HG03521 (cell line): ENCODE measurements around the gene MUC4.
"Not testable (repeated sequence)": the region's sequence is repeated elsewhere in the genome, so short reads cannot be mapped to it uniquely, and the experiment has no call there.

Source experiments
- ATAC-seq: cut with Tn5 transposase; IDR thresholded peaks from one replicate; pipeline ENCODE4 v1.9.1; 2021; ENCODE audit warnings: mild to moderate bottlenecking, moderate library complexity; ENCODE audit not compliant: unreplicated experiment

The MUC4 gene

DNA sequence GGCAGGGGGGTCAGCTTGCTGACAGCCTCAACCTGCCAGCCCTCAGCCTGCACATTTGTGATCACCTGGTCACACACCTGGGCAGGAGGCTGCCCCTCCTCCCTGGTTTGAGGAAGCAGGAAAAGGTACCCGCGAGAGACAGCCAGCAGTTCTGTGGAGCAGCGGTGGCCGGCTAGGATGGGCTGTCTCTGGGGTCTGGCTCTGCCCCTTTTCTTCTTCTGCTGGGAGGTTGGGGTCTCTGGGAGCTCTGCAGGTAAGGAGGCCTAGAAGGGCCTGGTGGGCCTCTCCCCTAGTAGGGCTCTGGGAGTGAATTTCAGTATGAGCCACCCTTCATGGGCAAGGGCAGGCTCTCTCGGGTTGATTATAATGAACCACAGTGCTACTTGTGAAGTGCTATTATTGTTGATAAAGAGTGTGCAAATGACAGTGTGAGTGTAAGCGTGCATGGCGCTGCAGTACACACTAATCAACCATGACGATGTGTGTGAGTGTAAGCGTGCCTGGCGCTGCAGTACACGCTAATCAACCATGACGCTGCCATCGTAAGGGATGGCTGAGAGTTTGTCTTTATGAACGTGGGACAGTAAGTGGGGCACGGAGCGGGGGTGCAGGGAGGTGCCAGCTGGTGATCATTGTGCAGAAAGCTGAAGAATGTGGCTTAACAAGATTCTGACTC, 90.8 kb downstream of the MUC4 start, which contains the start of gene MUC20:
TSS of gene MUC20 (plus strand) at position 148 of the 676 bp plus-strand sequence. CDS start at position 178, 30 bp downstream.
- ATAC-seq, result not testable (repeated sequence)

DNA sequence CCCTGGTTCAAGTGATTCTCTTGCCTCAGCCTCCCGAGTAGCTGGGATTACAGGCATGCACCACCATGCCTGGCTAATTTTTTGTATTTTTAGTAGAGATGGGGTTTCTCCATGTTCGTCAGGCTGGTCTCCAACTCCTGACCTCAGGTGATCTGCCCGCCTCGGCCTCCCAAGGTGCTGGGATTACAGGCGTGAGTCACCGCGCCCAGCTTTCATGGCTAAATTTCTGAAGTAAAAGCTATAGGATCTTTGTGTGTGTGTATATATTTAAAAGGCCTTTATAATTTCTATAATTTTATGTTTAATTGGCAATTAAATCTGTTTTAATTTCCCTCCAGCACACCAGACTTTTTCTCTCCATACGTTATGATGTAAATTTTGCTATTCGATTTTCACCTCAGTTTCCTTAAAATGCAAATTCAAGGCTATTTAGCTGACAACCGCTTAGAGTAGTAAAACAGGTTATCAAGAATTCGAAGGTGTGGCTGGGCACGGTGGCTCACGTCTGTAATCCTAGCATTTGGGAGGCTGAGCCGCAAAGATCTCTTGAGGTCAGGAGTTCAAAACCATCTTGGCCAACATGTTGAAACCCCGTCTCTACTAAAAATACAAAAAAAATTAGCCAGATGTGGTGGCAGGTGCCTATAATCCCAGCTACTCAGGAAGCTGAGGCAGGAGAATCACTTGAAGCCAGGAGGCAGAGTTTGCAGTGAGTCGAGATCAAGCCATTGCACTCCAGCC, 92.0 kb downstream of the MUC4 start:
- not testable (repeated sequence) for ATAC-seq

DNA sequence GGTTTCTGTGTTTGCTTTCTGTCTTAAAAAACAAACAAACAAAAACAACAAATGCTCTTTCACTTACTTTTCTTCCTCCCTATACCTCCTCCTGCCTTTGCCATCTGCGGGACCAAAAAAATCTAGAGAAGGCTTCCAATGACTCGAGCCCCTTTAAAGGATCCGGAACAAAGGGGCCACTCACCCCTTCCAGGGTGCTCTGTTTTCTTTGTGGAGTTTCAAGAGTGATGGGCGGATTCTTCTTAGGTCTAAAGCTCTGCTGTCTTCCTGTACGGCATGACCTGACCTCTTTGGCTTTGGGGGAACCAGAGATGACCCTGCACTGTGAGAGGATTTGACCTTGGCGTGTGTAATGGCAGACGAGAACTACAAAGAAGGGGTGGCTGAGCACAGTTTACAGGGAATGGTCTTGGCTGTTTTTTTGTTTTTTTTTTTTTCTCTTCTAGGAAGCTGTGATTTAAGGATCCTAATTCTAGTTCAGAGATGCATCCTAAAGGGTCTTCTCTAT, 93.2 kb downstream of the MUC4 start:
- ATAC-seq, result no peak

DNA sequence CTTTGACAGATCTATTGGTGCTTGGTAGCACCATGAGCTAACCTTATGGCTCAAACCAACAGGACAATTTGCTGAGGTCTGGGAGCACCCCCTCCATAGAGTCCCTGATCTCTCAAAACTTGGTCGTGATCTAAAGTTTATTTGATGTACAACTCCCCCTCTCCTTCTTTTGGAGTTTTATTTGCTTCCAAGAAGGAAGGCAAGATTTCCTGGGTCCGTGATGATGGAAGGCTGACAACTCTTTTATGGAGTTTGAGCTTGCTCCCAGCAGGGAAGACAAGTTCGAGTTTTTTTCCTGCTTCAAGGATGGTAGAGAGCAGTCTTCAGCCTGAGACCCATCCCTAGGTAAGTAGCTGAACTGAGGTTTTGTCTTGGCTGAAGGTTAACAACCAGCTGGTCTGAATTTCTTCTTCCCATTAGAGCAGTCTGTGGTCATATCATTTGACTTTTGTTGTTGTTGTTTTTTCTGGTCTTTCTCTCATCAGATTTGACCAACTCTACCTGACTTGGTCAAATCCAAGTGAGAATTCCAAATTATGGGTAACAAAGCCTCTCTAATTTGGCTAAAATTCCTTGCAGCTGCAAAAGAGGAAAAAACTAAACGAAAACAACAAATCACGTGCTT, 93.8 kb downstream of the MUC4 start:
- ATAC-seq, result no peak

DNA sequence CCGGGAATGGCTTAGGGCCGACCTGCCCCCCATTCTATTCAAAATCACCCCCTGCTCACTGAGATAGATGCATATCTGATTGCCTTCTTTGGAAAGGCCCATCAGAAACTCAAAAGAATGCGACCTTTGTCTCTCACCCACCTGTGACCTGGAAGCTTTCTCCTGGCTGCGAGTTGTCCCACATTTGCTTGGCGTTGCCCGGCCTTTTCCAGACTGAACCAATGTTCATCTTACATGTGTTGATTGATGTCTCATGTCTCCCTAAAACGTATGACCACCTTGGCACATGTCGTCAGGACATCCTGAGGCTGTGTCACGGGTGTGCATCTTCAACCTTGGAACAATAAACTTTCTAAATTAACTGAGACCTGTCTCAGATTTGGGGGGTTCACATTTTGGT, 94.3 kb downstream of the MUC4 start:
- ATAC-seq, result no peak

DNA sequence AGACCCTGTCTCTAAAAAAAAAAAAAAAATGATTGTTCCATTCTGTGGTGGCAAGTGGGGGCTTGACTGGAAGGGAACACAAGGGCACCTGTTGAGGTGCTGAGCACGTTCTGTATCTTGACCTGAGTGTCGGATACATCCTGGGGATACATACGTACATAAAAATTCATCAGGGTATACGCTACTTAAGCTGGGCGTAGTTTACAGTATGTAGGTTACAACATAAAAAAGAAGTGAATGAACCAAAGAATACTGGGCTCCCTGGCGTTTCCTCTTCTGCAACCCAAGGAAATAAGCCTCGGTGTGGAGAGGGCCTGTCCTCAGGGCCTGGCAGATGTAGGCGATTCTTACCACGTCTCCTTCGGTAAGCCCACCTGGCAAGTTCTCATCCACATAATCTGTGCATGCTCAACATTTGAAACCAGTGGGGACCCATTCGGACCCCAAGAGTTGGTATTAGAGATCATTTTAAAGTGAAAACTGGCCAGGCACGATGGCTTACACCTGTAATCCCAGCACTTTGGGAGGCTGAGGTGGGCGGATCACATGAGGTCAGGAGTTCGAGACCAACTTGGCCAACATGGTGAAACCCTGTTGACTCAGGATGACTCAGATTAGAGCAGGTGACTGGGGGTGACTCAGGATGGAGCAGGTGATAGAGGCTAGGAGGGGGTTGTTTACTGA, 96.0 kb downstream of the MUC4 start:
- ATAC-seq, result no peak

DNA sequence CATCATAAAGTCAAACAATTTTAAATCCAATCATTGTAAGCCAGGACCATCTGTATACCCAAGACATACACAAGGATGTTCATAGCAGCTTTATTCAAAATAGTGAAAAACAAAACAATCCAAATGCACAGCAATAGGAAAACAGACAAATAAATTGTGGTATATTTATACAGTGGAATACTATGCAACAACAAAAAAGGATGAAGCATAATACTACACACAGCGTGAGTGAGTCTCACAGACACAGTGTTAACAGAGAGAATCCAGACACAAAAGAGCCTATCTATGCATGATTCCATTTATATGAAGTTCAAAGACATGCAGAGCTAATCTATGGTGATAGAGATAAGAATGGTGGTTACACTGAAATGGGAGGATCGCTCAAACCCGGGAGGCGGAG, 96.6 kb downstream of the MUC4 start:
- ATAC-seq, result no peak

DNA sequence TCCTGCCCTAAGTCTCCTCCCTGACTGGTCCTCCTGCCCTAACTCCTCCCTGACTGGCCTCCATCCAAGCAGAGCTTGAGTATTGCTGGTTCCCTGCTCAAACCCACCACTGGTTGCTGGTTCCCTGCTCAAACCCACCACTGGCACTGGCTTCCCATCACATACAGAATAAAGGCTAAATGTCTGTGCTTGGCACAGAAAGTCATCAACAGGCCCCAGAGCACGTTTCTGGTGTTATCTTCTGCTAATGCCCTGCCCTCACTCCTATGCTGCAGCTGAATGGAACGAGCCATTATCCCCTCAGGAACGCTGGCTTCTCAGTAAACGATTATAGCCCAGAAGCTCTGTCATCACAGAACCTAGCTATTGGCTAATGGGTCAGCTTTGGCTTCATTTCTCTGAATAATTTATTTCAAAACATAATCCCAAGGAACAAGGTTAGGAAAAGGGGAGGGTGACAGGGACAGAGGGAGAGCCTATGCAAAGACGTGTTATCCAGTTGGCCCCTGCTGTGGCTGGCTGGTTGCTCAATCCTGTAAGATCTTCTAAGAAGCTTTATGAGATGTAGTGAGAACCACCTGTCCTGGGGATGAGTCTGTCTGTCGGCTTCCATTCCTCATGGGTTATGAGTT, 97.2 kb downstream of the MUC4 start:
- ATAC-seq, result no peak

DNA sequence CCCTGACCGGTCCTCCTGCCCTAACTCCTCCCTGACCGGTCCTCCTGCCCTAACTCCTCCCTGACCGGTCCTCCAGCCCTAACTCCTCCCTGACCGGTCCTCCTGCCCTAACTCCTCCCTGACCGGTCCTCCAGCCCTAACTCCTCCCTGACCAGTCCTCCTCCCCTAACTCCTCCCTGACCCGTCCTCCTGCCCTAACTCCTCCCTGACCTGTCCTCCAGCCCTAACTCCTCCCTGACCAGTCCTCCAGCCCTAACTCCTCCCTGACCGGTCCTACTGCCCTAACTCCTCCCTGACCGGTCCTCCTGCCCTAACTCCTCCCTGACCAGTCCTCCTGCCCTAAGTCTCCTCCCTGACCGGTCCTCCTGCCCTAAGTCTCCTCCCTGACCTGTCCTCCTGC, 98.6 kb downstream of the MUC4 start:
- ATAC-seq, result not testable (repeated sequence)

DNA sequence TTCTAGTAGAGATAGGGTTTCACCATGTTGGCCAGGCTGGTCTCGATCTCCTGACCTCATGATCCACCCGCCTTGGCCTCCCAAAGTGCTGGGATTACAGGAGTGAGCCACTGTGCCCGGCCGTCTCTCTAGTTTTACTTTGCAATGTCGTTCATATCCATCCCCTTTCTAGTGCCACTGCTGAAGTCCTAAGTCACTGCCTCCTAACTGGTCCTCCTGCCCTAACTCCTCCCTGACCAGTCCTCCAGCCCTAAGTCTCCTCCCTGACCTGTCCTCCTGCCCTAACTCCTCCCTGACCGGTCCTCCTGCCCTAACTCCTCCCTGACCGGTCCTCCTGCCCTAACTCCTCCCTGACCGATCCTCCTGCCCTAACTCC, 99.2 kb downstream of the MUC4 start:
- not testable (repeated sequence) for ATAC-seq

DNA sequence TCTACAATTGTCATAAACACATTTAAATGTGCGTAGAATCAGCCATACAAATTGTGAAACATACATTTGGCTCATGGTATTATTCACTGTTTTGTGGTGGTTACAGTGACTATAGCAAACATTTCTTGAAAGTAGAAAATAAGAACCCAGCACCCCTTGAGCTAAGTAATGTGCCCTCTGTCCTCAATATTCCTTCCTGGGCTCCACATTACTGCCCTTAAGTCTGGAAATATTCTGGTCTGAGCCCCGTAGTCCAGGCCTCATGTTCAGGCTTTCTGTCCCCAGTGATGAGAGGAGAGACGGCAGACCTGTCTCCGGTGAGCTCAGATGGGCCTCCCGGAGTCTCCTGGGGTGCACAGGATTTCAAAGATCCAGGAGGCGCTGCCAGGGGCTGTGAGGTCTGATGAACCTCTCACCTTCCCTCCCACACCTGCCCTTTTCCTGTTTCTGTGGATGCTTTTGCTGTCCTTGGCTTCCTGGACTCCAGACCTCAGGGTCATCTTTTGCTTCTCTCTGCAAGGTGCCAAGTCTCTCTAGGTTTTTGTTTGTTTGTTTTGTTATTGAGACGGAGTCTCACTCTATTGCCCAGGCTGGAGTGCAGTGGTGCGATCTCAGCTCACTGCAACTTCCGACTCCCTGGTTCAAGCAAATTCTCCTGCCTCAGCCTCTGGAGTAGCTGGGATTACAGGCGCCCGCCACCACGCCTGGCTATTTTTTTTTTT, 99.8 kb downstream of the MUC4 start:
- ATAC-seq, result no peak

DNA sequence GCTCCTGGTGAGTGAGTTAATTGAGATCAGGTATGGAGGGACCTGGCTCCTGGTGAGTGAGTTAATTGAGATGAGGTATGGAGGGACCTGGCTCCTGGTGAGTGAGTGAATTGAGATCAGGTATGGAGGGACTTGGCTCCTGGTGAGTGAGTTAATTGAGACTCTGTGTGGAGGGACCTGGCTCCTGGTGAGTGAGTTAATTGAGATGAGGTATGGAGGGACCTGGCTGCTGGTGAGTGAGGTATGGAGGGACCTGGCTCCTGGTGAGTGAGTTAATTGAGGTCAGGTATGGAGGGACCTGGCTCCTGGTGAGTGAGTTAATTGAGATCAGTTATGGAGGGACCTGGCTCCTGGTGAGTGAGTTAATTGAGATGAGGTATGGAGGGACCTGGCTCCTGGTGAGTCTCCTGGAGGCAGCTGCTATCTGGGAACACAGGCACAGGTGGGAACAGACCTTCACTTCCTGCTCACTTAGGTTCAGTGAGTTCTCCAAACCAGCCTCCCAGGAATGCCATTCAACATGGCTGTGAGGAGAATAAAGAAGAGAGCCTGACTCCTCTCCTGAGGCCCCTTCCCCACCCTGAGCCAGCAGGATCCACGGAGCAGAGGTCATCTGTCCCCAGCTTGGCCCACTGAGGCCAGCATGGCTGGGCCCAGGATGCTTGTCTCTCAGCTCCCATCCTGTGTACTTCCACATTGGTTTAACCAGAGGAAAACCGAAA, 100.5 kb downstream of the MUC4 start:
- not testable (repeated sequence) for ATAC-seq

DNA sequence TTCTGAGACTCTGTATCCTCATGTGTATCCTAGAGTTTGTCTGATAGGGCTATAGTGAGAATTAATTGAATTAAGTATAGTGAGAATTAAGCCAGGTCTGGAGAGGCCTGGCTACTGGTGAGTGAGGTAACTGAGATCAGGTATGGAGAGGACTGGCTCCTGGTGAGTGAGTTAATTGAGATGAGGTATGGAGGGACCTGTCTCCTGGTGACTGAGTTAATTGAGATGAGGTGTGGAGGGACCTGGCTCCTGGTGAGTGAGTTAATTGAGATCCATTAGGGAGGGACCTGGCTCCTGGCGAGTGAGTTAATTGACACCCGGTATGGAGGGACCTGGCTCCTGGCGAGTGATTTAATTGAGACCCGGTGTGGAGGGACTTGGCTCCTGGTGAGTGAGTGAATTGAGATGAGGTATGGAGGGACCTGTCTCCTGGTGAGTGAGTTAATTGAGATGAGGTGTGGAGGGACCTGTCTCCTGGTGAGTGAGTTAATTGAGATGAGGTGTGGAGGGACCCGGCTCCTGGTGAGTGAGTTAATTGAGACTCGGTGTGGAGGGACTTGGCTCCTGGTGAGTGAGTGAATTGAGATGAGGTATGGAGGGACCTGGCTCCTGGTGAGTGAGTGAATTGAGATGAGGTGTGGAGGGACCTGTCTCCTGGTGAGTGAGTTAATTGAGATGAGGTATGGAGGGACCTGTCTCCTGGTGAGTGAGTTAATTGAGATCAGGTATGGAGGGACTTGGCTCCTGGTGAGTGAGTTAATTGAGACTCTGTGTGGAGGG, 101.4 kb downstream of the MUC4 start:
- ATAC-seq, result not testable (repeated sequence)

DNA sequence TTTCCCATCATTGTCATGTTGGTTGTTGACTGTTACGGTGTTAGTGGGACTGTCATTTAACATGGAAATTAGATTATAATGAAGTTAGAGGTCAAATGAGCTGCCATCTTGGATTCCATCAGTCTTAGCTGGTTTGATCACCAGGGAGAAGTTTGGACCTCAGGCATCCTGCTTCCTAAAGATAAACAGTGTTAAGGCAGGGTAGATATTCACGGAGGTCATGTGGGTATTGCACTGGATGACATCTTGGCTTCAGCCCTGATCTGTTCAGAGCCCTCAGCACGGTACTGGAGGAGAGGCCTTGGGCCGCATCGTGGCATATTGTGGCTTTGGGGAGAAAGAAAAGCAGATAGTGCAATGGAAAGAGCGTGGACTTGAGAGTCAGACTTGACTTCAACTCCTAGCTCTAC, 102.0 kb downstream of the MUC4 start:
- ATAC-seq, result no peak

DNA sequence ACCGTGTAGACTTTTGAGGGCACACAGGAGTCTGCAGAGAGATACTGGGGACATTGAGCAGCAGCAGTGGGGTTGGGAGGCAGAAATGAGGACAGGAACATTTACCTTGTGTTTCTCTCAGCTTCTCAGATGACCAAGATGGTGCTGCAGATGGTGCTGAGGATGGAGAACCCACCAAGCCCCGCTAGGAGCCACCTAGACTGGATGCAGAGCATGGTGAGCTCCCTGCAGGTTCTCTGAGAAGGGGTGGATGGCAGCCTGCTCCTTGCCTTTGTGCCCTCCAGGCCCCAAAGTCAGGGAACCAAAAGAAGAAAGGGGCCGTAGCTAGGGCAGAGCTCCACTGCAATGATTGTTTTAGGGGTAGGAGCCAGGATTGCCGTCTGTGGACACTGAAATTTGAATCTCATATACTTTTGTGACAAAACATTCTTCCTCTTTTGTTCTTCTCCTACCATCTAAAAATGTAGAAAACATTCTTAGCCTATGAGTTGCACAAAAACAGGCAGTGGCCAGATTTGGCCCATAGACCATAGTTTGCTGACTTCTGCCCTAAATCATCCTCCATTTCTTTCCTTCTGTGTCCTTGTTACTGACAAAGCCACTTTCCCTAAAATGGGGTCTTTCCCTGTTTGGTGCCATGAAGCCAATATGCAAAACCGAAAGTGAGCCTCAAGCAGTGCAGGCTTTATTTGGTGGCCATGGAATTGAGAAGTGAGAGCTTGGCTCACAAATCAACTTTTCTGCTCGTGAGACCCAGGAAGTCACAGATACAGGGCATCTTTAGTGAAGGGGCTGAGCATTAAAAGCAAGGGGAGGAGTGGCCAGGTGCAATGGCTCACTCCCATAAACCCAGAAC, 102.9 kb downstream of the MUC4 start:
- ATAC-seq, result no peak

DNA sequence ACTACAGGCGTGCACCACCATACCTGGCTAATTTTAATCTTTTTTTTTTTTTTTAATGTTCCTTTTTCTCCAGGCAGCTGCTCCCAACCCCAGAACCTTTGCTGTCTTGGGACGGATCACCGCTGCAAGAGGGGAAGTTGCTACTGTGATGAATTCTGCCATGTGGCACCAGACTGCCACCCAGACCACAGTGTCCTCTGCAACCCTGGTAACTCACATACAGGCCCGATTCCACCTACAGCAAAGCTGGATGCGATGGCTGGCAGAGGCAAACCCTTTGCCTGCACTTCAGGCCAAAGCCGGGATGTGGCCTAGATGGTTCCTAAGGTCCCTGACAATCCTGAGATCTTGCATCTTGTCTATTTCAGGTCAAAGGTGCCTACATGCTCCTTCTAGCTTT, 103.7 kb downstream of the MUC4 start:
- no peak for ATAC-seq

DNA sequence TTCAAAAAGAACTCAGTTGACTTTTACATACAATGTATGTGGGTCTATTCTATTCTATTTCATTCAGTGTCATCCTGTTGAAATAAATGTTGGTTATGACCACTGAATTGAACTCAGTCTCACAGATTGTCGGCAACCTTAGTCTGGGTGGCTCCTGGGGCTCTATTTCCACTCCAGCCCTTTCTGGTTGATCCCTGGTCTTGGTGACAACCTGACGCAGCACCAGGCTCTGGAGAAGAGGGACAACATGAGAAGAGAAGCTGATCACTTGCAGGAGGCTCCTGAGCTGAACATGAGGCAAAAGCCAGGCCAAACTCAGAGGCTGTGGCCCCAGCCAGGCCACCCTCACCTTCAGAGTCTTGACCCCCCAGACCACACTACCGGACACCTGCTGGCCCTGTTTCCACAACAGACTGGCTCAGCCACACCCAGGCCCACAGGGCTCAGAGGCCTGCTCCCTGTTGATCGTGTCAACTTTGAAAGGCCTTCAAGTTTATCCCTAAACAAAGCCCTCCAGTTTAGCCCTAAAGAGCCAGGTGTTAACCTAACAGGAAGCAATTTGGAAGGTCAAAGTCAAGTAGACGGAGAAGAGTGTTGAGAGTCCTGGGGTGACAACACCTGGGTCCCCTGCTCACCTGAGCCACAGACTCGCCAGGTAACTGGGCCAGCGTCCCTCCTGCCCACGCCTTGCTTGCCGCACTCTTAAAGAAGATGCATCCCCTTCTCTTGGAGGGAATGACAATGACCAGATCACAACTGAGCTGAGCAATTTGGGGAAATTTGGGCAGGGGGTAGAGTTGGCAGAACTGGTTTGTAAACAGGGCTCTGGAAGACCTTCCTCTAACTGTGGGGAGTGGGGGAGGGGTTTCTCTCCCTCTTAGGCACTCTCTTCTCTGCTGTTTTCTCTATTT, 106.4 kb downstream of the MUC4 start:
- ATAC-seq, result no peak
